NCI-H1436 (cell line): ENCODE measurements around the gene GADD45G.

Experiments
- DNase-seq: peaks from one replicate; lab custom pipeline; 2025; lab: John Stamatoyannopoulos, UW

The GADD45G gene

DNA sequence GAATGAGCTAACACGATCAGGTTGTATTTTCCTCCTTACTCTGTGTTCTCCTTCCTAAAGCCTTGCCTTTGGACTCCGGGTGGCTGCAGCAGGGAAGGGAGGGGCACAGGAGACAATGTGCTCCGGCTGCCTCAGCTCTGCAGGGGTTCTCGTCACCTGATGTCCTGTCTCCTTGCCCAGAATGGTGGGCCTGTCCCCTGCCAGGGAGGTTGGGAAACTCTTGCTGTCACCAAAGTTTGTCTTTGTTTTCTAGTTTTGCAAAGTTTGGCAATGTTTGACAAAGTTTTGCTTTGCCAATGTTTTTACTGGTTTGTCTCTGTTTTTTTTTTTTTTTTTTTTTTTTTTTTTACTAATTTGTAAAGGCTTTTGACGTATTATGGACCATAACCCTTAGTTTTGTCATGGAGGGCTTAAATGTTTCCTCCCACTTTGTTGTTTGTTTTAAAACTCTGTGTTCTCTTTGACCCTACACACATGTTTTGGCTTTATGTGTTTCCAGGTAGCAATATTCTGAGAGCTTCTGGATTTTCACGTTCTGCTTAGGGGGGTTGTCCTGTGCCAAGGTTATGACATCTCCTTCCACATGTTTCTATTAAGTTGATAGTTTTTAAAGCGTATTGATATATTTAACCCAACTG is 49.3 kb downstream of the GADD45G start:
- DNase-seq, result no peak

DNA sequence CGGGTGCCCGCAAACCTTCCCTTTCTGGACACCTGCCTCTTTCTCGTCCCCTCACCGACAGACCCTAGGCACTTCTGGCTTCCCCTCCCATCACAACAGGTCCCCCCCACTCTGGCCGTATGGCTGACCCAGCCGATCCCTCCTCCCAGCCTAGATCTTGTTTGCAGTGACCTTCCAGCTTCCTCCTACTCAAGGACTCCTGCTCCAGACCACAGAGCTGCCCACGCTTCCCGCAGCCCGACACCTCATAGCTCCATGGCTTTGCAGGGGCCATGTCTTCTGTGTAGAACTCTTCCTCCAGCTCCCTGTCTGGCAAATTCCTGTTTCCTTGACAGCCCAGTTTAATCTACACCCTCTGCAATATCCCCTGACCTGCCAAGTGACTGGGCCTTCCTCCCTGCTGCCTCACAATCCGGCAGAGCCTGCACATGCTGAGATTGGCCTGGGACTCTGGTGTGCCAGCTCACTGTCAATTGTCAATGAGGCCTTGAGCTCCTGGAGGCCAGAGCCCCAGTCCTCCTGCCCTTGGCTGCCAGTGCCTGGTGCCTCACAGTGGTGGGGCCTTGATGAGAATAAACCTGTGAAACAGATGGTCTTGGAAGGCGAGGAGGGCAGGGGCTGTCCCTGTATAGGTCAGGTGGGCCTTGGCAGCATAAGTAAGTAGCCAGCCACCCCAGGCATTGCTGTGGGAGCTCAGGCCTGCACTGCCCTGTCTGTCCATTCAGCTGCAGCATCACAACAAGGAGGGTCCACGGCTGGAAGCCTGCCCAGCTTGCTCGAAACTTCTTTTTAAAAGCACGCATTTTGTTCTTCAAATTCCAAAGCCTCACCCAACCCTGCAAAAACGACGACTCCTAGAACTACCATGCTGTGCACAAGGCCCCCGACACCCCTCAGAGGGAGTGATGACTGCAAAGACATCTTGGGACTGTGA is 50.5 kb downstream of the GADD45G start:
- no peak for DNase-seq
